ENCODE measurements around the gene TIMM21.

The TIMM21 gene

GRCh38 chr18:74198453-74198852 is 50.1 kb downstream of the TIMM21 start:
- H2BK5ac ChIP-seq (ENCODE audit: low read depth, low read length, poor library complexity, severe bottlenecking): no peak overlapping the region
- no peak overlapping the region for H3K23ac ChIP-seq (ENCODE audit: low read length in 2 of 2)
- peaks cover 15 to 18% of the 10 kb centered on the region in 2 experiments for H3K27me3 ChIP-seq (ENCODE audit: control insufficient read depth in 1 of 2, insufficient read depth in 1 of 2, low read length in 2 of 2)
- no peak overlapping the region for H2BK120ac ChIP-seq (ENCODE audit: low read depth, low read length)
- 89% methylated on average over 3 of the region's 3 CpGs for WGBS
- no peak overlapping the region for H4K91ac ChIP-seq (ENCODE audit: low read length)
- H3K9ac ChIP-seq (ENCODE audit: low read length): no peak overlapping the region
- DNase-seq: no peak
- no peak overlapping the region for H2AK5ac ChIP-seq (ENCODE audit: low read length, severe bottlenecking)
- no peak overlapping the region for H2BK12ac ChIP-seq (ENCODE audit: low read length in 2 of 2)
- H3K4me3 ChIP-seq (ENCODE audit: insufficient read depth in 1 of 2, low read depth in 1 of 2, low read length in 2 of 2): no peak overlapping the region
- H2BK15ac ChIP-seq (ENCODE audit: low read depth, poor library complexity, severe bottlenecking): no peak overlapping the region
- H3K4me2 ChIP-seq (ENCODE audit: low read length, poor library complexity, severe bottlenecking): no peak overlapping the region
- no peaks in the 10 kb centered on the region for H3K79me1 ChIP-seq (replicated peaks; ENCODE audit: low read length, poor library complexity, severe bottlenecking)
- H3K9me3 ChIP-seq (ENCODE audit: control insufficient read depth, low read length): no peaks in the 10 kb centered on the region
- H3K4ac ChIP-seq (ENCODE audit: low read depth in 1 of 2, low read length in 2 of 2): no peak overlapping the region
- no peak overlapping the region for H2AFZ ChIP-seq (ENCODE audit: low read depth, low read length)
- no peak overlapping the region for H3K27ac ChIP-seq (ENCODE audit: low read length, poor library complexity, severe bottlenecking)
- no peaks in the 10 kb centered on the region for H3K4me1 ChIP-seq (ENCODE audit: control insufficient read depth, insufficient read depth, low read depth, low read length)
- no peaks in the 10 kb centered on the region for H3K36me3 ChIP-seq (ENCODE audit: control insufficient read depth in 1 of 2, insufficient read depth in 2 of 2, low read depth in 1 of 2, low read length in 2 of 2)
- H3K18ac ChIP-seq (ENCODE audit: low read depth in 1 of 2, low read length in 2 of 2): no peak overlapping the region
- H4K8ac ChIP-seq (ENCODE audit: low read length): no peak overlapping the region
- H3K14ac ChIP-seq (ENCODE audit: low read length in 2 of 2): no peak overlapping the region

DNA sequence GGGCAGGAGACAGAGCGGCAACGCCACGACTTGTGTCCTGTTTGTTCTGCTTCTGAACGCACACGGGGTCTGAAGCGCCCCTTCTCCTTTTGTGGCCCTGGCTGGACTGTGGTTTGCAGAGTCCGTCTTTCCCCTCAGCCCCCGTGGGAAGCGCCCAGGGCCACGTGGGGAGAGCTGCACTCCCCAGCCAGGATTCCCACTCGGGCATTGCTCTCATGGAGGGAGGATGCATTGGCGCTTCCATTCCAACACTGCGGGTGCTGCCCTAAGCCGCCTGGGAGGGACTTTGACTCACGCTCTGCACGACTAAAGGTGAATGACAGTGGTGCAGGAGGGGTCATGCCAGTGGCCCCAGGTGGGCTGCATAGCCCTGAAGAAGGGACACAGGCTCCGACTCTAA is 52.5 kb downstream of the TIMM21 start:
- no peak overlapping the region for H2BK15ac ChIP-seq (ENCODE audit: low read depth, poor library complexity, severe bottlenecking)
- no peak overlapping the region for H2AK5ac ChIP-seq (ENCODE audit: low read length, severe bottlenecking)
- WGBS: 89% methylated on average over 17 of the region's 17 CpGs
- no peak overlapping the region for H2AFZ ChIP-seq (ENCODE audit: low read depth, low read length)
- H2BK120ac ChIP-seq (ENCODE audit: low read depth, low read length): no peak overlapping the region
- no peak overlapping the region for H3K18ac ChIP-seq (ENCODE audit: low read depth in 1 of 2, low read length in 2 of 2)
- no peak overlapping the region for H2BK12ac ChIP-seq (ENCODE audit: low read length in 2 of 2)
- no peaks in the 10 kb centered on the region for H3K4me1 ChIP-seq (ENCODE audit: control insufficient read depth, insufficient read depth, low read depth, low read length)
- DNase-seq: no peak
- peaks cover 5 to 9% of the 10 kb centered on the region in 2 experiments for H3K27me3 ChIP-seq (ENCODE audit: control insufficient read depth in 1 of 2, insufficient read depth in 1 of 2, low read length in 2 of 2)
- no peak overlapping the region for H3K23ac ChIP-seq (ENCODE audit: low read length in 2 of 2)
- H3K9ac ChIP-seq (ENCODE audit: low read length): no peak overlapping the region
- no peak overlapping the region for H3K14ac ChIP-seq (ENCODE audit: low read length in 2 of 2)
- no peak overlapping the region for H4K8ac ChIP-seq (ENCODE audit: low read length)
- no peaks in the 10 kb centered on the region for H3K79me1 ChIP-seq (replicated peaks; ENCODE audit: low read length, poor library complexity, severe bottlenecking)
- H3K27ac ChIP-seq (ENCODE audit: low read length, poor library complexity, severe bottlenecking): no peak overlapping the region
- H3K4me2 ChIP-seq (ENCODE audit: low read length, poor library complexity, severe bottlenecking): no peak overlapping the region
- H3K36me3 ChIP-seq (ENCODE audit: control insufficient read depth in 1 of 2, insufficient read depth in 2 of 2, low read depth in 1 of 2, low read length in 2 of 2): no peaks in the 10 kb centered on the region
- no peak overlapping the region for H3K4ac ChIP-seq (ENCODE audit: low read depth in 1 of 2, low read length in 2 of 2)
- no peak overlapping the region for H4K91ac ChIP-seq (ENCODE audit: low read length)
- H3K4me3 ChIP-seq (ENCODE audit: insufficient read depth in 1 of 2, low read depth in 1 of 2, low read length in 2 of 2): no peak overlapping the region
- no peaks in the 10 kb centered on the region for H3K9me3 ChIP-seq (ENCODE audit: control insufficient read depth, low read length)
- no peak overlapping the region for H2BK5ac ChIP-seq (ENCODE audit: low read depth, low read length, poor library complexity, severe bottlenecking)

DNA sequence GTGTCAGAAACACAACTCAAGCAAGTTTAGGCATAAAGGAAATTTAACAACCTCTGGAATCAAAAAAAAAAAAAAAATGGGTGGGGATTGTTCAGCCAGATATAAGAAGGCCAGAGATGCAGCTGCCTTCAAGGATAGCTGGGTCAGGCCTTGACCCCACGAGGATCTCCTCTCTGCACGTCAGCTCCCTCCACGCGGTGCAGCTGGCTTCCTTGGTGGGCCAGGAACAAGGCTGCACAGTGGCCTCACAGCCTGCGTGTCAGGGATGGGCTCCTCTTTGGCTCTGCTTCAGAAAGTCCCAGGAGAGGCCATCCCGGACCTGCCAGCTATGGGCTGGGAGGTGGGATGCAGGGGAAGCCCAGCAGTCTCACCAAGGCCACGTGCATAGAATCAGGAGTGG is 55.5 kb downstream of the TIMM21 start:
- no peak overlapping the region for H2BK5ac ChIP-seq (ENCODE audit: low read depth, low read length, poor library complexity, severe bottlenecking)
- no peak overlapping the region for H3K18ac ChIP-seq (ENCODE audit: low read depth in 1 of 2, low read length in 2 of 2)
- H3K4ac ChIP-seq (ENCODE audit: low read depth in 1 of 2, low read length in 2 of 2): no peak overlapping the region
- H3K9me3 ChIP-seq (ENCODE audit: control insufficient read depth, low read length): no peaks in the 10 kb centered on the region
- H4K8ac ChIP-seq (ENCODE audit: low read length): no peak overlapping the region
- H2BK12ac ChIP-seq (ENCODE audit: low read length in 2 of 2): no peak overlapping the region
- DNase-seq: no peak
- no peak overlapping the region for H3K27ac ChIP-seq (ENCODE audit: low read length, poor library complexity, severe bottlenecking)
- no peaks in the 10 kb centered on the region for H3K36me3 ChIP-seq (ENCODE audit: control insufficient read depth in 1 of 2, insufficient read depth in 2 of 2, low read depth in 1 of 2, low read length in 2 of 2)
- H2AK5ac ChIP-seq (ENCODE audit: low read length, severe bottlenecking): no peak overlapping the region
- H2BK120ac ChIP-seq (ENCODE audit: low read depth, low read length): no peak overlapping the region
- H2BK15ac ChIP-seq (ENCODE audit: low read depth, poor library complexity, severe bottlenecking): no peak overlapping the region
- H4K91ac ChIP-seq (ENCODE audit: low read length): no peak overlapping the region
- H3K23ac ChIP-seq (ENCODE audit: low read length in 2 of 2): no peak overlapping the region
- H3K9ac ChIP-seq (ENCODE audit: low read length): no peak overlapping the region
- no peak overlapping the region for H3K4me2 ChIP-seq (ENCODE audit: low read length, poor library complexity, severe bottlenecking)
- no peak overlapping the region for H3K14ac ChIP-seq (ENCODE audit: low read length in 2 of 2)
- peaks cover 5 to 9% of the 10 kb centered on the region in 2 experiments for H3K27me3 ChIP-seq (ENCODE audit: control insufficient read depth in 1 of 2, insufficient read depth in 1 of 2, low read length in 2 of 2)
- H3K79me1 ChIP-seq (replicated peaks; ENCODE audit: low read length, poor library complexity, severe bottlenecking): no peaks in the 10 kb centered on the region
- H2AFZ ChIP-seq (ENCODE audit: low read depth, low read length): no peak overlapping the region
- H3K4me1 ChIP-seq (ENCODE audit: control insufficient read depth, insufficient read depth, low read depth, low read length): no peaks in the 10 kb centered on the region
- no peak overlapping the region for H3K4me3 ChIP-seq (ENCODE audit: insufficient read depth in 1 of 2, low read depth in 1 of 2, low read length in 2 of 2)
- WGBS: 69% methylated on average over 7 of the region's 7 CpGs

- no peak overlapping the region for H3K14ac ChIP-seq (ENCODE audit: low read length in 2 of 2)
- H4K91ac ChIP-seq (ENCODE audit: low read length): no peak overlapping the region
- WGBS: 76% methylated on average over 4 of the region's 5 CpGs
- no peak overlapping the region for H3K4me3 ChIP-seq (ENCODE audit: insufficient read depth in 1 of 2, low read depth in 1 of 2, low read length in 2 of 2)
- no peak overlapping the region for H3K18ac ChIP-seq (ENCODE audit: low read depth in 1 of 2, low read length in 2 of 2)
- H3K4ac ChIP-seq (ENCODE audit: low read depth in 1 of 2, low read length in 2 of 2): no peak overlapping the region
- H3K36me3 ChIP-seq (ENCODE audit: control insufficient read depth in 1 of 2, insufficient read depth in 2 of 2, low read depth in 1 of 2, low read length in 2 of 2): no peaks in the 10 kb centered on the region
- H3K4me2 ChIP-seq (ENCODE audit: low read length, poor library complexity, severe bottlenecking): no peak overlapping the region
- no peak overlapping the region for H2BK120ac ChIP-seq (ENCODE audit: low read depth, low read length)
- no peaks in the 10 kb centered on the region for H3K79me1 ChIP-seq (replicated peaks; ENCODE audit: low read length, poor library complexity, severe bottlenecking)
- H3K4me1 ChIP-seq (ENCODE audit: control insufficient read depth, insufficient read depth, low read depth, low read length): no peaks in the 10 kb centered on the region
- H2AFZ ChIP-seq (ENCODE audit: low read depth, low read length): no peak overlapping the region
- H2BK15ac ChIP-seq (ENCODE audit: low read depth, poor library complexity, severe bottlenecking): no peak overlapping the region
- no peak overlapping the region for H3K9ac ChIP-seq (ENCODE audit: low read length)
- H3K9me3 ChIP-seq (ENCODE audit: control insufficient read depth, low read length): no peaks in the 10 kb centered on the region
- H3K23ac ChIP-seq (ENCODE audit: low read length in 2 of 2): no peak overlapping the region
- peak; percentile 15 for DNase-seq
- H2AK5ac ChIP-seq (ENCODE audit: low read length, severe bottlenecking): no peak overlapping the region
- no peak overlapping the region for H3K27ac ChIP-seq (ENCODE audit: low read length, poor library complexity, severe bottlenecking)
- no peak overlapping the region for H2BK5ac ChIP-seq (ENCODE audit: low read depth, low read length, poor library complexity, severe bottlenecking)
- no peak overlapping the region for H2BK12ac ChIP-seq (ENCODE audit: low read length in 2 of 2)
- no peak overlapping the region for H4K8ac ChIP-seq (ENCODE audit: low read length)
- H3K27me3 ChIP-seq (ENCODE audit: control insufficient read depth in 1 of 2, insufficient read depth in 1 of 2, low read length in 2 of 2): peaks cover 5 to 9% of the 10 kb centered on the region in 2 experiments
Observed at GRCh38 chr18:74204526-74205152, 56.3 kb downstream of the TIMM21 start.

All from mesenchymal stem cell (in vitro differentiated cells and primary cell).